Left renal pelvis (tissue), 4 donors: ENCODE measurements around the gene RALGPS1. TPM values are rescaled to one million over a fixed set of nuclear protein-coding genes. Genes with fewer than 3 reads are reported as not detected.

Experiments
- DNase-seq, 4 donors: peaks; one replicate each; pipeline ENCODE4 v3.0.0-alpha.2; 2013; ENCODE audit warnings: low read depth in 4 of 4, low spot score in 3 of 4
- polyA plus RNA-seq, 4 donors: library from polyadenylated mRNA; unstranded; fragments of 120-200 nt; gene quantifications; one replicate each; pipeline ENCODE4 v1.2.1, GENCODE V29; 2013; ENCODE audit not compliant: insufficient read length in 4 of 4

The RALGPS1 gene
- polyA plus RNA-seq, 4 donors, result 9.2 to 27.6 (median 24.5) TPM

DNA sequence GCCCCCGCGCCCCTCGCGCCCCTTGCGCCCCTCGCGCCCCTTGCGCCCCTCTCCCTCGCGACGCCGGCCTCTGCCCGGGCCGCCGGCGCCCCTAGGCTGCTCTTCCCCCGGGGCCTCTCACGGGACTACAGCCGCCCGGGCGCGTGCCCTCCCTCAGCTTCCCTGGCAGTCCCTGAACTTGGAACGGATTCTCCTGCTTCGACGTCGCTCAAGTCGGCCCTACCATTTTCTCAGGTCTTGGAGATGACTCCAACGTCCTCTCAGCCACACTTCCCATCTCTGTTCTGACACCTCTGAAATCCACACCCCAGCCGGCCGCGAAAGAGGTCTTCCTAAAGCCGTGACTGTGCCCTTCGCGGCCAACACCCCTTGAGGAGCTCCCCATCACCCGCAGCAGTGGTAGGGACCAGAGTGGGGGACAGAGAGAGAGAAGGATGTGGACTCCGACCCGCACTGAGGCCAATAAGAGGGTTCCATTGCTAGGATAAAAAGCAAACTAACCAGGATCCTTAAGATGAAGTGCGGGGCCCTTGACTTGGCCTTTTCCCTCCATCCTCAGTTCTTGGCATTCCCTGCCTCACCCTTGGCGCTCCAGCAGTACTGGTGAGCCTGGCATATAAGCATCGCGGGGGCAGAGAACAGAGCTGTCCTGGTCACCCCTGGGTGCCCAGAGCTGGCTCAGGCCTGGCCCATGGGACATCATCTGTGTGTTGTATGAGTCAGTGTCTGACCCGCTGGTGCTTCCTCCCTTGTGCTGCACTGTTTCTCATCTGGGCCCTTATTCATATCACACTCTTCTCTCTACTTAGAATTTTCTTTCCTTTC, 311.4 kb downstream of the RALGPS1 start:
- DNase-seq, result no peak

DNA sequence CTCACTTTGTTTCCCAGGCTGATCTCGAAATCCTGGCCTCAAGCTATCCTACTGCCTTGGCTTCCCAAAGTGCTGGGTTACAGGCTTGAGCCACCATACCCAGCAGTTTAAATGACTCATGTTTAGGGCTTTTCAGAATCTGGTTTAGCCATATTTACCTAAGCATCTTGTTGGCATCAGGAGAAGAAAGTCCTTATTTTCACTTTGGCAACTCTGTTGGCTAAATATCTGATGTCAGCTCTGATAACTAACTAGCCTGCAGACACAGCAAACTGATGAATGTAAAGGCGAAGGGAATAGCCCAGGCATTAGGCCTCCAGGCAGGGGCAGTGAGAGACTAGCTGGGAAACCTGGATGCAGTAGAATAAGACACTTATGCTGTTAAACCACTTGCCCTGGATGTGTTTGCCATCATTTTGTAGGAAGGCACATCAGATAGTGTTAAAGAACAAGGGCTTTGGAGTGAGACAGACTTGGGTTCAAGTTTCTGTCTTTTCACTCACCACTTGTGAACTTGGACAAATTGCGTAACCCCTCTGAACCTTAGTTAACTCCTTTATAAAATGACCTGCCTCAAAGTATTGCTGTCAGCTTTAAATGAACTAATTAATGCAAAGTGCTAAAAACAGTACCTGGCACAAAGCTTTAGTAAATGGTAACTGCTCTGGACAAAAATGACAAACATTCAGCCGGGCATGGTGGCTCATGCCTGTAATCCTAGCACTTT, 315.3 kb downstream of the RALGPS1 start:
- DNase-seq, result no peak

DNA sequence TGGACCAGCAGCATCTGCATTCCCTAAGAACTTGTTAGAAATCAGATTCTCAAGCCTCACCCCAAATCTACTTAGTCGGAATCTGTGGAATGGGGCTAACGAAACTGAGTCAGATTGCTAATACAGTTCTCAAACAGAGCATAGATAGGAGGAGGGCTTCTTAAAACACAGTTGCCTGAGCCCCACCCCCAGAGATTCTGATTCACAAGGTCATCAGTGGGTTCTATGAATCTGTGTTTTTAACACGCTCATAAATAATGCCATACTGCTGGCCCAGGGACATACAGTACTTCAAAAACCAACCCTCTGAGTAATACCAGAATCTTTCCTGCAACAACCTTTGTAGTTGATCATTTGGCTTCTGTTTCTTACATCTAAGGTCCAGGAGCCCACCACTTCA, 317.1 kb downstream of the RALGPS1 start:
- DNase-seq, result no peak

DNA sequence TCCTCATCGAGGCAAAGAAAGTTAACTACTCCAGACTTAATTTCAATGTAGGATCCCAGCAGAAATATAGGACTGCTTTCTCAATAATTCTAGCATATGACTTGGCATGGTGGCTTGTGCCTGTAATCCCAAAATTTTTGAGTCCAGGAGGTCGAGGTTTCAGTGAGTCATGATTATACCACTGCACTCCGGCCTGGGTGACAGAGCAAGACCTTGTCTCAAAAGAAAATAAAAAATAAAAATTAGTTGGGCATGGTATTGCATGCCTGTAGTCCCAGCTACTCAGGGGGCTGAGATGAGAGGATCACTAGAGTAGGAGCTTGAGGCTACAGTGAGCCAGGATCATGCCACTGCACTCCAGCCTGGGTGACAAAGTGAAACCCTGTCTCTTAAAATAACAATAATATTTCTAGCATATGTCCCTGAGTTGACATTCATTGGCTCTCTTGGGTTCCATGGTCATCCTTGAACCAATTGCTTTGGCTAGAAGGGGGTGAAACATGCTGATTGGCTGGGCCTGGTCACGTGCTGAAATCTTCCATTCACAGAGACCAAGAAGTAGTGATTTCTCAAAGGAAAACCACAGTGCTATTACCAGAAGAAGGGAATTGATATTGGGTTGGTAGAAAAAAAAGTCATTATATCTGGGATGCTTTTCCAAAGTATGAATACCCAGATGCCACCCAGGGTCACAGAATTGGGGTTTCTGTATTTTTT, 318.4 kb downstream of the RALGPS1 start:
- no peak for DNase-seq

DNA sequence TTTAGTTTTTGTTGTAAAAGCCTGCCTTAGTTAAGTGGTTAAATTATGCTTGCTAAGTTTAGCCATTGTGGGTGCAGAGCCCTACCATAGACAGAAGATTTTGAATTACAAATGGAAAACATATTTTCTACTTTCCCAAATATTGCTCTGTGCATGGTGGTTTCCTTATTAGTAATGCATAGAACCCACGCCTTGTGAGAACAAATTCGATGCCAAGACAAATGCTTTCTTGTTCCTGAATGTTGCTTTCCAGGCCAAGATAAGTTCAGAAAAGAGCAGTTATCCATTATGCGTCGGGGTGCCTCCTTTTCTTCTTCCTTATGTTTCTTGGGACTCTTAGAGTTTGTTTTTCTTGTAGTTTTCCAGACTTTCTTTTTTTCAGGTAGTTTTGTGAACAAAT, 319.0 kb downstream of the RALGPS1 start:
- DNase-seq, result no peak

DNA sequence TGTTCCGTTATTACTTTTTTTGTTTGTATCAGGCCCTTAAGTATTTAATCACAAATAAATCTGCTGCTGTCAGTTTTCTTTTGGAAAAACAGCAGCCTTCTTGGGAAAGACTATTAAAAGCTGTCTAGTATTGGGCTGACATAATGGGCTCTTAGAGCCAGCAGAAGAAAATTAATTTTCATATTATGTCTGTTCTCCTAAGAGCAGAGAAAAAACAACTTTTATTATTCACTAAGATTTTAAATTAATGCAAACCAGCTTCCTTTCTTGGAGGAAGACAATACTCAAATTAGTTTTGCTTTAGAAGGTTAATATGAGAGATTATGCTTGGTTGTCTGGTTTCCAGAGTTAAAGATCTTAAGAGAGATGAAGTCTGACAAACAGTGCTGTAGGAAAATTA, 319.4 kb downstream of the RALGPS1 start:
- no peak for DNase-seq

DNA sequence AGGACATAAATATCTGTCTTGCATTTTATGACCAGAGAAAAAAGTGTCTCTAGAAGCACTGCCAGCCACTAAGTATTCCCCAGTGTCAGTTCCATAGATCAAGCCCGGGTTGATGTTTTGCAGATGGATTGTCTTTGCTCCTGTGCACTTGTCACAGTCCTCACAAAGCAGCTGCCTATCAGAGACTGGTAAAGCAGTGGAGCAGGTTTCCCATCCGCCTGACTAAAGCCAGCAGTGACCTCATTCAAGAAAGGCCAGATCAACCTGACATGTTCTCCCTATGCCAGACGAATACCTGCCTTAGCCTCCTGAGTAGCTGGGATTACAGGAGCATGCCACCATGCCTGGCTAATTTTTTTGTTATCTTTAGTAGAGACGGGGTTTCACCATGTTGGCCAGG, 323.2 kb downstream of the RALGPS1 start:
- no peak for DNase-seq

DNA sequence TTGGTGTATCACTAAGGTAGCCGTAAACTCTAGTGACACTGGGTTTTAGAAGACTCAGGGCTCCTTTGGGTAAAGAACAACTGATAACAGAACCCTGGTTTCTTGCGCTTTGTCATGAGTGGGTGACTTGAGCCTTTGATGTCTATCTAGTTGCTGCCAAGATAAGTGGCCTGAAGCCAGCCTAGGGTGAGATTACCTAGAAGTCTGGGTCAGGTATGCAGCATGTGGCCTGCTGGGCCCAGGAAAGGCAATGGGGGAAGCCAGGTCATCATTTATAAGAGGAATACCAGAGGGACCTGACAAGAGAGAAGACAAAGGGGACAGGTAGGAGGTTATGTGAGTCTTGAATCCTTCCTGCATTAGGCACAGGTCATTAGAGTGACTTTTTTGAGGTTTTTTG, 326.8 kb downstream of the RALGPS1 start:
- DNase-seq, result no peak

DNA sequence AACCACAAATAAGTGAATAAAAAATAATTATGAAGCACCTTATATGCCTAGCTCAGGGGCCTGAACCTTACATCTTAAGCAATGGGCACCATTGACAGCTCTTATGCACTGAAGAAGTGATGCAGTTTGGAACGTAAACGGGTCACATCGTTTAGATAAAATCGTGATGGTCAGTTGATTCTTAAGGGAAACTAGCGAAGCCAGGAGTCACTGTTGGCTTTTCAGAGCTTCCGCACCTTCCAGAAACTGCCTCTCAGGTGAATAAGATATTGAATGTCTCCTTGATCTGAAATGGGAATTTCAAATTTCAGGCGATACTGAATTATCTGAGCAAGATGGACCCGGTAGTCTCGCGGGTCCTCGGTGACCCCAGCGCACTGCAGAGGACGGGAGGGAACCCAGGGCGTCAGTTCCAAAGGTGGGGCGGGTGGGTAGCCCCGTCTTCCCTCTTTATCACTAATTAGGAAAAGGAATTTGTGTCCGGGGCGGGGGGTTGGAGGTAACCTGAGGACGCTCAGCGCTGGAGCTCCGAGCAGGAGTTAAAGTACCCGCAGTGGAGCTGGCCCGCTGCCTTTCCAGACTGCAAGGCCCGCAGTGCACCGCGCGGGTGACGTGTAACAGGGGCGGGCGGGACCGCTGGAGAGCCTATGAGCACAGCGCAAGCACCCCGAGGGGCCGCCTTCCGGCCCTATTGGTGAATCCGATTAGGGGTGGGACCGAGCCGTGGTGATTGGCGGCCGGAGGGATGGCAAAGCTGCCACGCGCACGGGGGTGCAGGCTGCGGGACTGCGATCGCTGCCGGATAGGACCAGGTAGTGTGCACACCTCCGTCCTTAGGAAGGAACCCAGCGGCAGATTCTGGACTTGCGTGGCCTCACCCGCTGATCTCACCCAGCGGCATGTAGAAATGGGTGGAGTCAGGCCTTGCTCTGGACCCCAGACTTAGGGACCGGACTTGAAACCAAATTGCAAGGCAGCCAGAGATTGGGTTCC, 330.3 kb downstream of the RALGPS1 start:
- peak; percentile 84 to 93 (median 86) for DNase-seq

DNA sequence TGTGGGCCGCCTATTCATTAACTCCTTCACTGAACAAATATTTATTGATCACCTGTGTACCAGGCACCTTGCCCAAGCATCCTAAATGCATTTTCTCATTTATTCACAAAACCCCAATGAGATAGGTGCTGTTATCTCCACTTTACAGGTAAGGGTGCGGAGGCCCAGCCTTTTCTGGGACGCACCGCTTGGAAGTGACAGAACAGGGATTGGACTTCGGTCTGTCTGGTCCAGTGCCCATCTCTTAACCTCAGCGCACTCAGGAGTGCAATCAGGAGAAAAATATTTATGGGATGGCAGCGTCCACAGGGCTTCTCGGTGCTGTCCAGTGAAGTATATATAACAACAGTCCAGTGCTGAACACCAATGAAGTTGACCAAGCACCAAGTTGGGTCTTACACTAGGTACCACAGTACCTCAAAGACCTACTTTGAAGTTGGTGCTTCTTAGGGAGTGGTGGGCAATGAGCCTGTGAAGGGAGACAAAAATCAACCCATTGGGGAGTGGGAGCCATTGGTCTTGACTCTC, 331.1 kb downstream of the RALGPS1 start:
- no peak for DNase-seq

DNA sequence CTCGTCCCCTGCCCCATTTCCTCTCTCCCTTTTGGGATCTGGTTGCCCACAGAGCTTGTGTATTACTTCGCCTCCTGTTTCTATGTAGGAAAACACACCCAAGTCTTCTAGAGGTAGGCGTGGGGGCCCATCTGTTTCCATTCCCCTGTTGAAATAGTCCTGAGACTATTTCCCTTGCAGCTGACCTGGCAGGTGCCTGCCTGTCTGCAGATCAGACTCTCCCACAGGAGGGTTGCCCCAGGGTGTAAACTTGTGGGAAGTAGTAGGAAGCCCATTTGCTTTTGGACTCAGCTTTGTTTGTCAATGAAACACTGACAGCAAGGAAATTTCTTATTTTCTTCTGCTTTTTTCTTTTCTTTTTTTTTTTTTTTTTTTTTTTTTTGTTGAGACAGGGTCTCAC, 333.7 kb downstream of the RALGPS1 start:
- DNase-seq, result no peak

DNA sequence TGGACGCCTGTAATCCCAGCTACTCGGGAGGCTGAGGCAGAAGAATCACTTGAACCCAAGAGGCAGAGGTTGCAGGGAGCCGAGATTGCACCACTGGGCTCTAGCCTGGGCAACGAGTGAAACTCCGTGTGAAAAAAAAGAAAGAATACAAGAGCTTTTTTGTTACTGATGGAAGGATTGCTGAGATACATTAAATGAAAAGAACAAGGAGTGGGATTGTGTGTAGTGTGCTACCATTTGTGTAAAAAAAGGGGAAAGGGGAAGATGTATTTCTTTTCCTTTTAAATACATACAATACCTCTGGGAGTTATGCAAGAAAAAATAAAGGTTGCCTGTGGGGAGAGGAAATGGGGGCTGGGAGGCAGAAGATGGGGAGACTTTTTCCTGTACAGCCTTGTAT, 335.3 kb downstream of the RALGPS1 start:
- DNase-seq, result no peak

DNA sequence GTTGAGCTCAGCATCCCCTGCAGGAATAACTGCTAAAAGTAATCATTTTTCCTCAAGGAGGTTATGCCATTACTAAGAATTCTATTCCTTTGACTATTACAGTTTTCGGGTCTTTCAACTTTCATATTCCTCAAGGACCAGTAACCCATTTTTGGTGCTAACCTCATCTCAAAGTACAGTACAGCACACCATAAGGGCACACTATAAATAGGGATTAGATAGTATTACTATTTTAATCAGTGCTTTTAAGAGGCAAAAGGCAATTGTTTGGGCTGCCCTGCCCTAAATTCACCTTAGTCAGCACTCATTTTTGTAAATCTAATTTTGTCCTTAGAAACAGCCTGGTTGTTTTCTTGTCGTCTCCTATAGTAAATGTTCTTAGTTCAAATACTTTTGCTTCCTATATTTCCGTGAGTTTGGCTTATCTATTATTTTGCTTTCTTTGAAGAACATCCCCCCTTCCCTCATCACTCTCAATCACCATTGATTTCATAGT, 336.4 kb downstream of the RALGPS1 start:
- no peak for DNase-seq

DNA sequence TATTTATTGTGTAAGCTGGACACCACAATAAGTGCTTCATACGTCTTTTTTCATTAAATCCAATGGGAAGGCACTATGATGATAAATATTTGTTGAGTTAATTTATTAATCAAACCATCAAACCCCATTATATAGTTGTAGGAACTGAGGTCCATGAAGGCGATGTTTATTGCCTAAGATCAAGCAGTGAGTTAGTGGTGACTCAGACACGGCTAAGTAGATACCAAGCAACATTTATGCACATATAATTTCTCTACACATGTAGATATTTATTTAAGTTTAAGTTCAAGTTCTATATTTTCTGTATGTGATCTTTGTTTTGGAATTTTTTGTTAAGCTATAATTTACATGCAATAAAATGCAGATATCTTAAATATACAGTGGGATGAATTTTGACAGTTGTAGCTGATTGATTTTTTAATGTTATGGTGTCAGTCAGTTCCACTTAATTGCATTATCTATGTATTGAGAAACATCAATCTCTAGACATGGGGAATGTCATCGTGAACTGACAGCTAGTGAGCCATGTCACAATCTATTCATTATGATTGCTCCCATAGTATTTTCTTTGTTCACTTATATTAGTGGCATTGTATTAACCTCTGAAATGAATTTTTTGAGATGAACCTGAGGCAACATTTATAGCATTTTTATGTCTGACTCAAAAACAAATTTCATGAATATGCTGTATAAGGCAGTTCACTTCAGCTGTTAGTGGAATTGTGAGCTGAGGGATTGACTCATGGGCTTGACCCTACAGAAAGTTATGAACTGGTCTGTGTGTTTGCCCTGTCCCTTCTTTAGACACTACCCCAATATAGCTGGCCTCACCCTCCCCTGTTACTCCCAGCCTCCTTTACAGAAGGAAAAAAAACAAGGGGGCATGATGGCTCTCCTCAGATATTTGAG, 338.1 kb downstream of the RALGPS1 start:
- no peak for DNase-seq

DNA sequence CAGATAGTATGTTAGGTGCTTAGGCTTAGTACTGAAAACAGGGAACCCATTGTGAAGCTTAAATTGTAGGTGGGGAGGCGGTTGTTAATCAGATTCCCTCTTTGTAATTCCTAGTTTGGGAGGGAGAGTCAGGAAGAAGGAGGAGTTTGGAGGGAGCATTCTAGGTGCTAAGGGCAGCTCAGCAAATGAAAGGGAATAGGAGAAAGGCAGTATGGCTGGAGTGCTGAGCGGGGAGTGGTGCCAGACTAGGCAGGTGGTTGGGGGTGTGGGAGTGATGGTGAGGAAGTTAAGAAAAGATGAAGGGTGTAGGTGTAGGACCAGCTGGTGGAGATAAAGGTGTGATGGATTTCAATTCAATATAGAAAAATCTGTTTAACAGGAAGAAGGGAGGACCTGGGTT, 338.9 kb downstream of the RALGPS1 start:
- no peak for DNase-seq

DNA sequence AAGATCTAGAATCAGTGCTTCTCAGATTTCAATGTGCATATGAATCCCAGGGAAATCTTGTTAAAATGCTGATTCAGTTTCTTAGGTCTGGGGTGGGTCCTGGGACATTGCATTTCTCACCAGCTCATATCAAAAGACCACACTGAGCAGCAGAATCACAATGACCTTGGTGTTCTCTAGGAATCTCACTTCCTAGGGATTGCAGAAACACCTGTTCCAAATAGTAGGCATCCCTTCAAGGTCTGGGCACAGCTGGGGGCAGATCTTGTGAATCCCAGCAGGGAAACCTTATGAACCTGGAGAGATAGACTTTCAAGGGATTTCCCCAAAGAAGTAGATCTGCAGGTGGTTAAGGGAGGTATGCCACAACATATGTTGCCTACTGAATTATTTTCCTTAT, 341.1 kb downstream of the RALGPS1 start:
- DNase-seq, result no peak

DNA sequence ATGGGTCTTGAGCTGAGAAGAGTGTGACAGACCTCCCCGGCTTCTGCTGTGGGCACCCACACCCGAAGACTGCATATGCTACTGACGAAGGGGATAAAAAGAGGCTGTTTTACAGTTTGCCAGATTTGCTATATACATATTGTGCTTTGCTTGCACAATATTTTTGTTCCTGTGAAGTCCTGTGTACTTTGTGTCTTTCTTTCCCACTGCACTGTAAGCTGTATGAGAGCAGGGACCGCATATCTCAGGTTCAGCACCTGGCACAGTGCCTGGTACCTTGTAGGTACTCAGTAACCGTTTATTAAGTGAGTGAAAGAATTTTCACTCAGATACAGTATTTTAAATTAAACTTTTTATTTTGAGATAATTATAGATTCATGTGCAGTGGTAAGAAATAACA, 341.7 kb downstream of the RALGPS1 start:
- no peak for DNase-seq

DNA sequence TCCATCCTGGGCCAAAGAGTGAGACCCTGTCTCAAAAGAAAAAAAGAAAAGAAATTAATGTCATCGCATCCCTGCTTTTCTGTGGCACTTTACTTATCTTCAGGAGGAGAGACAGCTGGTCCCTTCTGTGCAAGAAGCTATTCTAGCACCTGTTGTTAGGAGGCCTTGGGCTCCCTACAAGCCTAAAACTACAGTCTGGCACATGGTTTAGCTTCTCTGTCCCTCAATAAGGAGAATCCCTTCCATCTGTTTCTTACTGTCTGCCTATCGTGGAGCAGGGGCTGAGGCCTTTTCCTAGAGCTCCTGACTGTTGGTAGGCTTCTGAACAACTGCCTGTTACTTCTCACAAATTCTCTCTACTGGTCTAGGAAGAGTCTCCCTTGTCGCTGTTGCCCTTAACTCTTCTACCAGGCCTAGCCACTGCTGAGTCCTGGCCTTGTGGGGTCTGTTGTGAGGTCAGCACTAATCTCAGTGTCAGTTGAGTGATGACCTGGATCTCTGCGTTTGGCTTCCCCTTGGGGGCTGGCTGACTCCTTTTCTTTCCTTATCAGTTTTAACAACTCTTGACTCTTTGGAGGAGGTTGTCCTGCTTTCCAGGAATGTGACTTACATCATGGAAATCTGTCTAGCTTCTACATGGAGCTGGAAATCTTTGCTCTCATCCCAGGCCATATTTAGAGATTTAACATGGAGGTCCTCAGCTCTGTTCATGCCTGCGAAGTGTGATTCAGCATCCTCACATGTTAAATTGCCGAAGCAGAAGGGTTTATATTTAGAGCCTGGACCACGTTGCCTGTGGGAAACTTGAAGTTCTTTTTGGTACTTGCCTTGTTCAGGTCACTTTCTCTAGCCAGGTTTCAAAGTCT, 344.3 kb downstream of the RALGPS1 start:
- no peak for DNase-seq
